HepG2 (cell line): Measurements from ENCODE around the gene EEF1AKMT1. TPM values are rescaled to one million over a fixed set of nuclear protein-coding genes. Genes with fewer than 3 reads are reported as not detected.
A peak's percentile ranks its signal among the peaks of the same experiment; 100 is the strongest.

Experiments
- BCL6 ChIP-seq: IDR thresholded peaks from 2 replicates; pipeline ENCODE4 v1.6.1; 2016; ENCODE audit warnings: missing genetic modification reagents, missing compliant biosample characterization
- FOXM1 ChIP-seq: sonication (generic); formaldehyde crosslinking; IDR thresholded peaks from 2 replicates; pipeline ENCODE4 v1.5.0; 2020; ENCODE audit warnings: missing genetic modification reagents
- HES4 ChIP-seq: sonication (generic); formaldehyde crosslinking; IDR thresholded peaks from 2 replicates; pipeline ENCODE4 v1.9.0; 2021; ENCODE audit warnings: mild to moderate bottlenecking, missing genetic modification reagents, borderline replicate concordance
- KLF15 ChIP-seq: sonication (generic); formaldehyde crosslinking; IDR thresholded peaks from 2 replicates; pipeline ENCODE4 v1.8.1; 2023; ENCODE audit warnings: borderline replicate concordance, mild to moderate bottlenecking, inconsistent platforms, missing genetic modification reagents, mixed read lengths
- LBX2 ChIP-seq: sonication (generic); formaldehyde crosslinking; IDR thresholded peaks from 2 replicates; pipeline ENCODE4 v1.5.0; 2020; ENCODE audit warnings: missing genetic modification reagents, mild to moderate bottlenecking, borderline replicate concordance
- MED1 ChIP-seq: sonication (generic); formaldehyde crosslinking; IDR thresholded peaks from 2 replicates; pipeline ENCODE4 v1.4.0; 2020; ENCODE audit warnings: missing genetic modification reagents
- MTA1 ChIP-seq: sonication (generic); formaldehyde crosslinking; IDR thresholded peaks from 2 replicates; pipeline ENCODE4 v1.4.0; 2020; ENCODE audit warnings: missing genetic modification reagents, mild to moderate bottlenecking, borderline replicate concordance
- MYPOP ChIP-seq: sonication (generic); formaldehyde crosslinking; IDR thresholded peaks from 2 replicates; pipeline ENCODE4 v1.8.1; 2023; ENCODE audit warnings: mild to moderate bottlenecking, moderate library complexity, missing genetic modification reagents
- NFATC3 ChIP-seq: sonication (generic); formaldehyde crosslinking; IDR thresholded peaks from 2 replicates; pipeline ENCODE4 v1.5.1; 2020; ENCODE audit warnings: mild to moderate bottlenecking, missing genetic modification reagents
- NFYC ChIP-seq: IDR thresholded peaks from 2 replicates; pipeline ENCODE4 v1.6.1; 2016; ENCODE audit warnings: missing genetic modification reagents, missing compliant biosample characterization
- SMAD9 ChIP-seq: sonication (generic); formaldehyde crosslinking; IDR thresholded peaks from 2 replicates; pipeline ENCODE4 v1.5.1; 2020; ENCODE audit warnings: mild to moderate bottlenecking, missing genetic modification reagents
- SRSF1 ChIP-seq: fragments of 200-400 bp; formaldehyde crosslinking; optimal IDR thresholded peaks from 2 replicates; pipeline ENCODE3; 2017; ENCODE audit warnings: mild to moderate bottlenecking, low read depth, low read length, moderate library complexity
- SSRP1 ChIP-seq: IDR thresholded peaks from 2 replicates; pipeline ENCODE4 v1.6.1; 2016; ENCODE audit warnings: control low read depth
- TIGD3 ChIP-seq: sonication (generic); formaldehyde crosslinking; IDR thresholded peaks from 2 replicates; pipeline ENCODE4 v1.5.1; 2020; ENCODE audit warnings: mild to moderate bottlenecking, missing genetic modification reagents, borderline replicate concordance
- ZNF460 ChIP-seq: sonication (generic); formaldehyde crosslinking; IDR thresholded peaks from 2 replicates; pipeline ENCODE4 v1.5.1; 2020; ENCODE audit warnings: missing genetic modification reagents, mild to moderate bottlenecking, borderline replicate concordance
- ZNF556 ChIP-seq: sonication (generic); formaldehyde crosslinking; IDR thresholded peaks from 2 replicates; pipeline ENCODE4 v1.4.0; 2020; ENCODE audit warnings: mild to moderate bottlenecking, missing genetic modification reagents, borderline replicate concordance
- ZNF577 ChIP-seq: sonication (generic); formaldehyde crosslinking; IDR thresholded peaks from 2 replicates; pipeline ENCODE4 v1.4.0; 2020; ENCODE audit warnings: mild to moderate bottlenecking, low read depth, missing genetic modification reagents, borderline replicate concordance
- ZNF724P ChIP-seq: sonication (generic); formaldehyde crosslinking; IDR thresholded peaks from 2 replicates; pipeline ENCODE4 v1.8.0; 2022; ENCODE audit warnings: missing genetic modification reagents, borderline replicate concordance
- ZNF839 ChIP-seq: sonication (generic); formaldehyde crosslinking; IDR thresholded peaks from 2 replicates; pipeline ENCODE4 v1.4.0; 2020; ENCODE audit warnings: missing genetic modification reagents, mild to moderate bottlenecking, borderline replicate concordance
- polyA plus RNA-seq, 8 experiments: library from polyadenylated mRNA; depleted of rRNA in 3 of 8; stranded (reverse) in 7 of 8; unstranded in 1 of 8; fragments of >200 nt; fragmentation: Illumina TruSeq in 4 of 8; extraction: Trizol in 4 of 8; gene quantifications; 2 replicates each; pipeline versions ENCODE4 v1.2.1 to v1.2.3, GENCODE V29; 2011 to 2016; ENCODE audit warnings: low read depth in 4 of 8, missing spikeins in 1 of 8, mixed read lengths in 1 of 8; ENCODE audit not compliant: insufficient read depth in 1 of 8
- total RNA-seq, 5 experiments: library from RNA; depleted of rRNA; stranded (reverse); fragments of >200 nt; fragmentation: Illumina TruSeq; extraction: Trizol; gene quantifications; 2 replicates each; pipeline ENCODE4 v1.2.3, GENCODE V29; 2016; ENCODE audit warnings: low read depth in 1 of 5
- TF ChIP-seq, protein P1 (sequence below): sonication (generic); formaldehyde crosslinking; IDR thresholded peaks from 2 replicates; pipeline ENCODE4 v1.4.0; 2020; ENCODE audit warnings: missing genetic modification reagents, mild to moderate bottlenecking, borderline replicate concordance
- TF ChIP-seq, protein P2 (sequence below): sonication (generic); formaldehyde crosslinking; IDR thresholded peaks from 2 replicates; pipeline ENCODE4 v1.5.1; 2020; ENCODE audit warnings: mild to moderate bottlenecking, missing genetic modification reagents, moderate library complexity
- TF ChIP-seq, protein P3 (sequence below): sonication (generic); formaldehyde crosslinking; IDR thresholded peaks from 2 replicates; pipeline ENCODE4 v1.5.0; 2020; ENCODE audit warnings: missing genetic modification reagents

The EEF1AKMT1 gene
- total and polyA plus RNA-seq, 2 of the 13 experiments (the other 11 are each of a cell fraction or from before 2014, with no cell fraction given): 6.0 to 16.1 TPM

- TF ChIP-seq BCL6 (CRISPR knock-in tag): peak; percentile 17; the same call in 1 of the 2 replicates
- TF ChIP-seq NFATC3: no peak
- TF ChIP-seq SSRP1 (CRISPR knock-in tag): 0 out of 2 replicates have a peak, but pooled peaks have one; percentile 54
- no peak for TF ChIP-seq SRSF1
- no peak; the same call in 1 of the 2 replicates for TF ChIP-seq ZNF556 (CRISPR knock-in tag)
- TF ChIP-seq KLF15 (CRISPR knock-in tag): no peak
- TF ChIP-seq NFYC (CRISPR knock-in tag): no peak
- TF ChIP-seq ZNF724P (CRISPR knock-in tag): no peak
- TF ChIP-seq, protein P1, sequence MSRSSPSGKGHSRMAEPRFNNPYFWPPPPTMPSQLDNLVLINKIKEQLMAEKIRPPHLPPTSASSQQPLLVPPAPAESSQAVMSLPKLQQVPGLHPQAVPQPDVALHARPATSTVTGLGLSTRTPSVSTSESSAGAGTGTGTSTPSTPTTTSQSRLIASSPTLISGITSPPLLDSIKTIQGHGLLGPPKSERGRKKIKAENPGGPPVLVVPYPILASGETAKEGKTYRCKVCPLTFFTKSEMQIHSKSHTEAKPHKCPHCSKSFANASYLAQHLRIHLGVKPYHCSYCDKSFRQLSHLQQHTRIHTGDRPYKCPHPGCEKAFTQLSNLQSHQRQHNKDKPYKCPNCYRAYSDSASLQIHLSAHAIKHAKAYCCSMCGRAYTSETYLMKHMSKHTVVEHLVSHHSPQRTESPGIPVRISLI (CRISPR knock-in tag): no peak
- TF ChIP-seq, protein P2, sequence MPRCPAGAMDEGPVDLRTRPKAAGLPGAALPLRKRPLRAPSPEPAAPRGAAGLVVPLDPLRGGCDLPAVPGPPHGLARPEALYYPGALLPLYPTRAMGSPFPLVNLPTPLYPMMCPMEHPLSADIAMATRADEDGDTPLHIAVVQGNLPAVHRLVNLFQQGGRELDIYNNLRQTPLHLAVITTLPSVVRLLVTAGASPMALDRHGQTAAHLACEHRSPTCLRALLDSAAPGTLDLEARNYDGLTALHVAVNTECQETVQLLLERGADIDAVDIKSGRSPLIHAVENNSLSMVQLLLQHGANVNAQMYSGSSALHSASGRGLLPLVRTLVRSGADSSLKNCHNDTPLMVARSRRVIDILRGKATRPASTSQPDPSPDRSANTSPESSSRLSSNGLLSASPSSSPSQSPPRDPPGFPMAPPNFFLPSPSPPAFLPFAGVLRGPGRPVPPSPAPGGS: peak; percentile 72; the same call in 1 of the 2 replicates
- TF ChIP-seq ZNF577 (CRISPR knock-in tag): no peak
- TF ChIP-seq TIGD3 (CRISPR knock-in tag): no peak
- 0 out of 2 replicates have a peak, but pooled peaks have one; percentile 85 for TF ChIP-seq ZNF839
- TF ChIP-seq FOXM1: no peak
- TF ChIP-seq SMAD9 (CRISPR knock-in tag): peak; percentile 65; the same call in 1 of the 2 replicates
- TF ChIP-seq, protein P3, sequence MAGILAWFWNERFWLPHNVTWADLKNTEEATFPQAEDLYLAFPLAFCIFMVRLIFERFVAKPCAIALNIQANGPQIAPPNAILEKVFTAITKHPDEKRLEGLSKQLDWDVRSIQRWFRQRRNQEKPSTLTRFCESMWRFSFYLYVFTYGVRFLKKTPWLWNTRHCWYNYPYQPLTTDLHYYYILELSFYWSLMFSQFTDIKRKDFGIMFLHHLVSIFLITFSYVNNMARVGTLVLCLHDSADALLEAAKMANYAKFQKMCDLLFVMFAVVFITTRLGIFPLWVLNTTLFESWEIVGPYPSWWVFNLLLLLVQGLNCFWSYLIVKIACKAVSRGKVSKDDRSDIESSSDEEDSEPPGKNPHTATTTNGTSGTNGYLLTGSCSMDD (CRISPR knock-in tag): no peak; the same call in 1 of the 2 replicates
- TF ChIP-seq LBX2 (CRISPR knock-in tag): peak; percentile 69; the same call in 1 of the 2 replicates
- TF ChIP-seq HES4 (CRISPR knock-in tag): peak; percentile 94
- peak; percentile 98 for TF ChIP-seq MYPOP (CRISPR knock-in tag)
- peak; percentile 88; the same call in 1 of the 2 replicates for TF ChIP-seq MTA1 (CRISPR knock-in tag)
- peak; percentile 67 for TF ChIP-seq MED1 (CRISPR knock-in tag)
- no peak for TF ChIP-seq ZNF460 (CRISPR knock-in tag)
These were observed at the start of gene EEF1AKMT1 (continued) for GRCh38 chr13:20773194-20774080.
